AG04450 (cell line): Measurements from ENCODE around the gene DCAF16. TPM values are rescaled to one million over a fixed set of nuclear protein-coding genes. Genes with fewer than 3 reads are reported as not detected.

Source experiments
- CTCF ChIA-PET: fragments of 300-600, 350-600 bp; formaldehyde crosslinking; extraction: SDS; loops from one replicate; lab custom pipeline; 2022; ENCODE audit warnings: antibody characterized with exemption, inconsistent platforms; lab: Charles Lee
- POLR2A ChIA-PET: fragments of 350-600 bp; formaldehyde crosslinking; extraction: SDS; loops from one replicate; lab custom pipeline; 2021; ENCODE audit warnings: antibody characterized with exemption, inconsistent platforms; lab: Yijun Ruan, JAX
- DNase-seq: peaks from one replicate; pipeline ENCODE4 v3.0.0-alpha.2; 2011; ENCODE audit warnings: low read depth, low spot score
- H3K27ac ChIP-seq: one replicate; pipeline ENCODE4 v1.5.1; 2012; ENCODE audit warnings: low read depth, low read length, control low read depth
- H3K27me3 ChIP-seq: one replicate; pipeline ENCODE4 v1.6.0; 2012; ENCODE audit warnings: low read length; ENCODE audit not compliant: control insufficient read depth, insufficient read depth
- H3K4me3 ChIP-seq: 2 replicates; pipeline ENCODE4 v1.5.1; 2011; ENCODE audit warnings: mild to moderate bottlenecking, low read depth, low read length, control low read depth
- H3K9me3 ChIP-seq: 2 replicates; pipeline ENCODE4 v1.5.1; 2012; ENCODE audit warnings: low read length; ENCODE audit not compliant: control insufficient read depth, insufficient read depth
- polyA plus RNA-seq: library from polyadenylated mRNA; depleted of rRNA; stranded (reverse); fragments of >200 nt; gene quantifications from 2 replicates; pipeline ENCODE4 v1.2.3, GENCODE V29; 2011
- TF ChIP-seq, protein P1 (sequence below): IDR thresholded peaks from 2 replicates; pipeline ENCODE4 v1.5.1; 2011; ENCODE audit warnings: low read depth, low read length, control low read depth, inconsistent platforms

The DCAF16 gene
- polyA plus RNA-seq, 1 experiment, result 22.2 TPM

DNA sequence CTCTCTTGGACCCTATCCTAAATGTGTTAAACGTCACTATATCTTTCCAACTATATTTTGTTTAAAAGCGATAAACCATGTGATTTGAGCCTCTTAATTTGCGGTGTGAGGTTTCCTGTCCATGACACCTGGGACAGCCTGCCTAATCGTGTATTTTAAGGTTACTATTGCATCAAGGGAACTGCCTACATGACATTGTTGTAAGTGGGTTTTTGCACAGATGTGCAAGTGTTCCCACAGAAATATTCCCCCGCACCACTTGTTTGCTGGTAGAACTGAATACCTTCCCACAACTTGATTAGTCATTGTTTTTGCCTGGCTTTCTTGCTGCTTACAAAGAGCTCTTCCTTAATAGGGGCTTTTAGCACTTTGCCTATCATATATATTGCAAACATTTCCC is 24.0 kb downstream of the DCAF16 start:
- Histone ChIP-seq H3K4me3 (no peak overlapping the region), H3K9me3 (no peaks in the 10 kb centered on the region; the same call in 1 of the 2 replicates), H3K27me3 (peaks cover 5% of the 10 kb centered on the region), H3K27ac (no peak overlapping the region)
- TF ChIP-seq, protein P1, sequence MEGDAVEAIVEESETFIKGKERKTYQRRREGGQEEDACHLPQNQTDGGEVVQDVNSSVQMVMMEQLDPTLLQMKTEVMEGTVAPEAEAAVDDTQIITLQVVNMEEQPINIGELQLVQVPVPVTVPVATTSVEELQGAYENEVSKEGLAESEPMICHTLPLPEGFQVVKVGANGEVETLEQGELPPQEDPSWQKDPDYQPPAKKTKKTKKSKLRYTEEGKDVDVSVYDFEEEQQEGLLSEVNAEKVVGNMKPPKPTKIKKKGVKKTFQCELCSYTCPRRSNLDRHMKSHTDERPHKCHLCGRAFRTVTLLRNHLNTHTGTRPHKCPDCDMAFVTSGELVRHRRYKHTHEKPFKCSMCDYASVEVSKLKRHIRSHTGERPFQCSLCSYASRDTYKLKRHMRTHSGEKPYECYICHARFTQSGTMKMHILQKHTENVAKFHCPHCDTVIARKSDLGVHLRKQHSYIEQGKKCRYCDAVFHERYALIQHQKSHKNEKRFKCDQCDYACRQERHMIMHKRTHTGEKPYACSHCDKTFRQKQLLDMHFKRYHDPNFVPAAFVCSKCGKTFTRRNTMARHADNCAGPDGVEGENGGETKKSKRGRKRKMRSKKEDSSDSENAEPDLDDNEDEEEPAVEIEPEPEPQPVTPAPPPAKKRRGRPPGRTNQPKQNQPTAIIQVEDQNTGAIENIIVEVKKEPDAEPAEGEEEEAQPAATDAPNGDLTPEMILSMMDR, result no peak
- DNase-seq, result no peak
- ChIA-PET POLR2A (no interaction called here), CTCF (interaction anchor here (0.9 to 1.4 kb wide), 2 partner anchors 18 to 237 kb away, joined by 3 to 4 read pairs; no protein-coding TSS in a partner anchor)

DNA sequence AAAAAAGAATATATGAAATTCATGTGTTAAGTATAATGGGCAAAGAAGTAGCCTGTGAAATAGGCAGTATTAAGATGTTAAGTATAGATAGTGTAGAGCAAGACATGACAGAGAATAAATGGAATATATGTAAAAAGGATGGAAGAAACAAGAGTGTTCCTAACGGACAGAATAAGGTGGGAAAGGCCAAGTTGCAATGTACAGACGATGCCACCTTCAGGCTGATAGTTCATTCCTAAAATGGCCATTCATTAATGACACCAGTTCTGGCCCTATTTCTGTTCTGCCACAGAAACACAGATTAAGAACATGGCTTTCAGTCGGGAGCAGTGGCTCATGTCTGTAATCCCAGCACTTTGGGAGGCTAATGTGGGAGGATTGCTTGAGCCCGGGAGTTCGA is 24.7 kb downstream of the DCAF16 start:
- POLR2A ChIA-PET, result no interaction called here
- H3K27ac ChIP-seq, result no peak overlapping the region
- peaks cover 10% of the 10 kb centered on the region for H3K27me3 ChIP-seq
- H3K9me3 ChIP-seq, result no peaks in the 10 kb centered on the region; the same call in 1 of the 2 replicates
- TF ChIP-seq, protein P1, result no peak
- CTCF ChIA-PET, result no interaction called here
- no peak for DNase-seq
- no peak overlapping the region for H3K4me3 ChIP-seq

DNA sequence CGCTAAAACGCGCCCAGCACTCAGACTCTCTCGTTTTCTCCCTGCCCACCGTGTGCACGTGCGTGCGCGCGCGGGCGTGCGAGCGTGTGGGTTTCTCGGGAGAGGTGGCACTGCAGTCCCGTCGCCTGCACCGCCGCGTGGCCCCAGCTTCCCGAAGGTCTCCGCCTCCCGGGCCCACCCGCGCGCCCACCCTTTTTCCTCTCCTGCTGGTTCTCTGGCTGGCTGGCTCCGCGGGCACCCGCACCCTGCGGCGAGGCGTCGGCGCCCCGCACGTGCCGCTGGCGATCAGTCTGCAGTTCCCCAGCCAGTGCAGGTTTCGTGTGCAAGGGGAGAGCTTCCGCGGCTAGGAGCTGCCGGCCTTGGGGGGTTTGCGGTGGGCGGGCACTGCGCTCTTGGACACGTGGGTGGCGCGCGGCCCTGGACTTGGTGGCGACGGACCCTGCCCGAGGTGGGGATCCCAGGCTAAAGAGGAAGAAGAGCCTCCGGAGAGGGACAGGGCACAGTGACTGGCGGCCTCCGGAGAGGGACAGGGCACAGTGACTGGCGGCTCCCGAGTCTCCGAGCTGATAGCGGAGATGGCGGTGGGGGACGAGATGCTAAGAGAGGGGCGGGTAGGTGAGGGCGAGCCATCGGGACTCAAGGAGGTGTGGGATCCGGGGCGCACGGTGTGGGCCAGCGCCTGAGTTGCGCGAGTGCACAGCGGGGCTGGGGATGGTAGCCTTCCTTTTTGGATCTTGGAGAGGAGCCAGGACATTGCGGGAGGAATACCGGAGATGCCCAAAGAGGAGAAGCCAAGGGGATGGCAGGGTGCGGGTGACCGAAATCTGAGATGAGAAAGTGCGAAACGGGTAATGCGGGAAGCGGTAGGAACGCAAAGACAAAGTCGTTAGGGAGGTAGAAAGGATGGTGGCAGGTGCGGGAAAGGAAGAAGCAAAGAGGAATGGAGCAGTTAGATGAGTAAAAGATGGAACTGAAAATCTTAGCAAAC is 29.0 kb downstream of the DCAF16 start, which contains the start of gene FAM184B:
Gene FAM184B (minus strand): TSS at position 322 of the 988 bp plus-strand sequence. CDS start 322 bp downstream, outside the sequence.
- Histone ChIP-seq H3K27me3 (peaks cover 25% of the 10 kb centered on the region), H3K27ac (no peak within 1 kb of the TSS), H3K9me3 (no peaks in the 10 kb centered on the region; the same call in 1 of the 2 replicates), H3K4me3 (peak within 1 kb of the TSS; percentile 58)
- TF ChIP-seq, protein P1, result no peak
- ChIA-PET POLR2A (no interaction called here), CTCF (interaction anchor here (1.0 to 1.8 kb wide), 4 partner anchors 16 to 233 kb away, joined by 3 to 6 read pairs (median 3); no protein-coding TSS in a partner anchor)
- DNase-seq, result no peak

DNA sequence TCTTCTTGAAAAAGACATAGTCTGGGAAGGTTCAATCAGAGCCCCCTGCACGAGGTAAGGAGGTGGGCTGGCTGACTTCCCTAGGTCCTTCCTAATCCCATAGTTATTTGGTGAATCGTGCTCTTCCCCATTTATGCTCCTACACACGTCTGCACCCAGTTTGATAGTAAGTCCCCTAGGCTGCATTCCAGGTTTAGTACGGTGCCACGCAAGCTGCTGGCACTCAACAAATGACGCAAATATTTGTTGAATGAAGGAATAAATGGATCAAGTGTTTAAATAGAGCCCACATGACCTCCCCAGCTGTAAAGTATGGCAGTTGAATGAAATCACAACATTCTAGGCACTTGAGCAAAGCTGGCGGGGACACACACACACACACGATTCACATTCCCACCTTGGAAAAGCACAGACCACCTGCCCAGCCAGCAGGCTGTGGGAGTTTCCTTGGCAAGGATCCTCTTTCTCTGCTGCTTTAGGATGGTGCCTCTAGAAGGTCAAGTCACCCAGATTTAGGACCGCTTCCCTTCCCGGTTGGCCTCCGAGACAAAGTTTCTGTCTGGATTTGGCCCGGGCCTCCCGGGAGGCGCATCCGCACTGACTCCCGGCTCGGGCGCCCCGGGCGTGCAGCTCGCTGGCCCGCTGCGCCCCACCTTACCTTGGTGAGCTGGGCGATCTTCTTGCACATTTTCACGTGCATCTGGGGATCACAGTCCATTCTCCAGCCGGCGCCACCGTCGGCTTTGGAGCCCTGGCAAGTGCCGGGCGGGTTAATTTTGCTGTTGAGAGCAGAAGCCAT is 29.9 kb downstream of the DCAF16 start:
- POLR2A ChIA-PET, result no interaction called here

More for the DNA sequence above, 29.9 kb downstream of the DCAF16 start:
- no peaks in the 10 kb centered on the region; the same call in 1 of the 2 replicates for H3K9me3 ChIP-seq
- peaks cover 25% of the 10 kb centered on the region for H3K27me3 ChIP-seq
- DNase-seq, result no peak
- H3K4me3 ChIP-seq, result peak overlapping the region; percentile 58
- H3K27ac ChIP-seq, result no peak overlapping the region
- TF ChIP-seq, protein P1, result no peak
- CTCF ChIA-PET, result interaction anchor here (1.0 to 1.8 kb wide), 3 partner anchors 27 to 39 kb away, joined by 3 to 6 read pairs (median 4); no protein-coding TSS in a partner anchor
